B cell (primary cell): Measurements from ENCODE around the gene MPP2. TPM values are rescaled to one million over a fixed set of nuclear protein-coding genes. Genes with fewer than 3 reads are reported as not detected.
A peak's percentile ranks its signal among the peaks of the same experiment; 100 is the strongest.

ENCODE experiments used
- ATAC-seq: fragments of 200-7000 bp; cut with Tn5 transposase; one replicate; pipeline ENCODE4 v1.10.0; 2021; ENCODE audit warnings: low read depth, mild to moderate bottlenecking, moderate number of reproducible peaks, moderate library complexity
- CTCF ChIA-PET: fragments of 350-600 bp; sonication (Branson Sonifier 250); formaldehyde crosslinking; loops from one replicate; lab custom pipeline; 2021; ENCODE audit warnings: antibody characterized with exemption, inconsistent platforms; lab: Charles Lee
- POLR2A ChIA-PET: fragments of 350-600 bp; sonication (Branson Sonifier 250); formaldehyde crosslinking; loops from one replicate; lab custom pipeline; 2021; ENCODE audit warnings: antibody characterized with exemption; lab: Charles Lee
- DNase-seq: peaks from one replicate; pipeline ENCODE4 v3.0.0; 2013
- H2AFZ ChIP-seq: 2 replicates; pipeline ENCODE4 v1.6.1; 2012; ENCODE audit warnings: mild to moderate bottlenecking, low read depth, low read length; ENCODE audit not compliant: insufficient read depth, poor library complexity, severe bottlenecking
- H3K27ac ChIP-seq, 2 donors: 1 replicate in 1 of 2; 2 replicates in 1 of 2; pipeline ENCODE4 v1.5.1; 2012 to 2013; ENCODE audit warnings: low read length in 2 of 2, mild to moderate bottlenecking in 2 of 2, moderate library complexity in 1 of 2
- H3K27me3 ChIP-seq, 4 experiments: fragments of 200-600 bp in 1 of 4; sonication (generic) in 1 of 4; replicated peaks in 1 of 4; 1 replicate in 2 of 4; 2 replicates in 2 of 4; pipeline versions ENCODE4 v1.6.1 to v1.7.0; 2013 to 2016; ENCODE audit warnings: low read length in 3 of 4, mild to moderate bottlenecking in 2 of 4, mixed read lengths in 1 of 4, moderate library complexity in 1 of 4; ENCODE audit not compliant: insufficient read depth in 4 of 4, control insufficient read depth in 3 of 4; ENCODE audit errors: control extremely low read depth in 1 of 4
- H3K36me3 ChIP-seq, 2 experiments: replicated peaks in 1 of 2; 1 replicate in 1 of 2; 2 replicates in 1 of 2; pipeline versions ENCODE4 v1.6.1 to v1.7.1; 2013; ENCODE audit warnings: low read length in 1 of 2; ENCODE audit not compliant: insufficient read depth in 2 of 2, control insufficient read depth in 1 of 2; ENCODE audit errors: control extremely low read depth in 1 of 2, extremely low read depth in 1 of 2
- H3K4me1 ChIP-seq, 2 donors: fragments of 200-600 bp in 1 of 2; sonication (generic) in 1 of 2; 1 replicate in 1 of 2; 2 replicates in 1 of 2; pipeline versions ENCODE4 v1.5.1 to v1.6.1; 2013 to 2017; ENCODE audit warnings: low read length in 2 of 2; ENCODE audit not compliant: control insufficient read depth in 2 of 2, insufficient read depth in 2 of 2
- H3K4me2 ChIP-seq: replicated peaks from 2 replicates; pipeline ENCODE3; 2012; ENCODE audit warnings: mild to moderate bottlenecking, low read depth, low read length; ENCODE audit not compliant: poor library complexity, severe bottlenecking
- H3K4me3 ChIP-seq, 5 experiments: fragments of 200-600 bp in 1 of 5; sonication (generic) in 1 of 5; 1 replicate in 3 of 5; 2 replicates in 2 of 5; pipeline versions ENCODE4 v1.5.1 to v1.7.0; 2011 to 2016; ENCODE audit warnings: low read length in 4 of 5, mild to moderate bottlenecking in 4 of 5, low read depth in 2 of 5, control low read depth in 1 of 5, moderate library complexity in 1 of 5; ENCODE audit not compliant: insufficient read depth in 1 of 5; ENCODE audit errors: control extremely low read depth in 1 of 5, extremely low read depth in 1 of 5
- H3K79me2 ChIP-seq: fragments of 200-600 bp; sonication (generic); one replicate; pipeline ENCODE4 v1.6.0; 2016; ENCODE audit warnings: low read length; ENCODE audit not compliant: control insufficient read depth, insufficient read depth
- H3K9ac ChIP-seq: fragments of 200-600 bp; sonication (generic); 2 replicates; pipeline ENCODE4 v1.6.1; 2017; ENCODE audit warnings: mild to moderate bottlenecking, low read length, moderate library complexity
- H3K9me3 ChIP-seq, 3 donors: one replicate each; pipeline versions ENCODE4 v1.6.1 to v1.7.1; 2013; ENCODE audit warnings: low read length in 2 of 3; ENCODE audit not compliant: control insufficient read depth in 2 of 3, insufficient read depth in 1 of 3; ENCODE audit errors: control extremely low read depth in 1 of 3
- H4K20me1 ChIP-seq: 2 replicates; pipeline ENCODE4 v1.6.0; 2012; ENCODE audit warnings: mild to moderate bottlenecking, low read length; ENCODE audit not compliant: insufficient read depth, control insufficient read depth, poor library complexity, severe bottlenecking
- H3K27ac Mint-ChIP-seq: one replicate; pipeline ENCODE4 v1.8.0; 2021; ENCODE audit warnings: mixed read lengths
- H3K27me3 Mint-ChIP-seq: one replicate; pipeline ENCODE4 v1.8.0; 2021; ENCODE audit warnings: mixed read lengths
- H3K4me1 Mint-ChIP-seq: one replicate; pipeline ENCODE4 v1.8.0; 2021; ENCODE audit warnings: mixed read lengths
- H3K4me3 Mint-ChIP-seq: one replicate; pipeline ENCODE4 v1.8.0; 2021; ENCODE audit warnings: mixed read lengths
- H3K9me3 Mint-ChIP-seq: one replicate; pipeline ENCODE4 v1.8.0; 2022; ENCODE audit warnings: mixed read lengths; ENCODE audit not compliant: insufficient read depth
- CTCF ChIP-seq: fragments of 200-600 bp; IDR thresholded peaks from one replicate; pipeline ENCODE4 v1.8.0; 2022; ENCODE audit warnings: antibody characterized with exemption, mild to moderate bottlenecking
- EZH2 ChIP-seq: IDR thresholded peaks from 2 replicates; pipeline ENCODE4 v1.6.1; 2012; ENCODE audit warnings: borderline replicate concordance, low read depth, mild to moderate bottlenecking, moderate library complexity, low read length; ENCODE audit not compliant: insufficient read depth, poor library complexity, severe bottlenecking
- WGBS: methylation state at CpG from one replicate; pipeline ENCODE4 v1.1.5; 2013; ENCODE audit warnings: missing lambda C conversion rate; ENCODE audit not compliant: insufficient coverage; 5-methylcytosine and 5-hydroxymethylcytosine counted together
- intact Hi-C: fragments of 100-400 bp; cut with micrococcal nuclease; formaldehyde crosslinking; loops from one replicate; pipeline ENCODE4 v1.10.0; 2022
- polyA plus RNA-seq: library from polyadenylated mRNA; depleted of rRNA; stranded (reverse); fragments of >200 nt; gene quantifications from 2 replicates; pipeline ENCODE4 v1.2.3, GENCODE V29; 2012
- total RNA-seq, 2 donors: library from RNA; stranded (reverse); fragments of 120-200 nt in 1 of 2; gene quantifications; 1 replicate in 1 of 2; 2 replicates in 1 of 2; pipeline versions ENCODE4 v1.2.3 to v1.2.4, GENCODE V29; 2013 to 2022

Gene MPP2
- total and polyA plus RNA-seq, 2 donors (not counting 1 experiment from before 2014, with no cell fraction given): 0.15 TPM; not detected in 1

- H3K4me2 ChIP-seq: no peak overlapping the region
- no peak for ATAC-seq
- H3K27ac ChIP-seq: no peak overlapping the region
- H3K9ac ChIP-seq: no peak overlapping the region
- DNase-seq: no peak
- peaks cover 0 to 2% (median 0%) of the 10 kb centered on the region in 3 donors for H3K9me3 ChIP-seq
- TF ChIP-seq CTCF: no peak
- no peaks in the 10 kb centered on the region for H3K4me1 ChIP-seq
- H3K36me3 ChIP-seq: no peaks in the 10 kb centered on the region
- Mint-ChIP-seq H3K4me3 (no peak overlapping the region), H3K27ac (no peak overlapping the region), H3K9me3 (no peaks in the 10 kb centered on the region), H3K27me3 (peaks cover 19% of the 10 kb centered on the region), H3K4me1 (no peaks in the 10 kb centered on the region)
- 69% methylated on average over 6 of the region's 7 CpGs for WGBS
- H4K20me1 ChIP-seq: no peaks in the 10 kb centered on the region
- no peak overlapping the region for H3K4me3 ChIP-seq
- no peak overlapping the region for H2AFZ ChIP-seq
- H3K79me2 ChIP-seq: no peaks in the 10 kb centered on the region
- intact Hi-C loops: no loop called here
- H3K27me3 ChIP-seq: peaks cover 0 to 12% (median under 1%) of the 10 kb centered on the region in 4 experiments
- ChIA-PET CTCF (interaction anchor here (1.1 kb wide), 1 partner anchor 10 kb away, joined by 3 read pairs; no protein-coding TSS in a partner anchor), POLR2A (no interaction called here)
These were observed 67.6 kb downstream of the MPP2 start for GRCh38 chr17:43839670-43840108.

- no peak overlapping the region for H3K27ac Mint-ChIP-seq
- TF ChIP-seq EZH2: no peak
- TF ChIP-seq CTCF: no peak
- intact Hi-C loops: no loop called here
- peaks cover 16% of the 10 kb centered on the region for H3K4me1 Mint-ChIP-seq
- Histone ChIP-seq H2AFZ (no peak overlapping the region), H3K4me2 (no peak overlapping the region), H3K9ac (no peak overlapping the region), H3K36me3 (no peaks in the 10 kb centered on the region), H3K27me3 (peaks cover 0 to 34% (median 25%) of the 10 kb centered on the region in 4 experiments), H3K4me1 (peaks cover 14 to 21% of the 10 kb centered on the region in 2 donors), H3K9me3 (peaks cover 0 to 12% (median 0%) of the 10 kb centered on the region in 3 donors), H3K27ac (no peak overlapping the region), H4K20me1 (no peaks in the 10 kb centered on the region), H3K79me2 (no peaks in the 10 kb centered on the region), H3K4me3 (no peak overlapping the region)
- peaks cover 53% of the 10 kb centered on the region for H3K27me3 Mint-ChIP-seq
- ATAC-seq (no peak), DNase-seq (no peak)
- peak overlapping the region; percentile 88 for H3K4me3 Mint-ChIP-seq
- no peaks in the 10 kb centered on the region for H3K9me3 Mint-ChIP-seq
- 82% methylated on average over 2 of the region's 2 CpGs for WGBS
- ChIA-PET POLR2A (no interaction called here), CTCF (interaction anchor here (0.6 to 1.2 kb wide), 3 partner anchors 12 to 848 kb away, joined by 3 read pairs; no protein-coding TSS in a partner anchor)
These were observed 73.2 kb downstream of the MPP2 start for GRCh38 chr17:43834106-43834505.
